Left lung (tissue), 10 donors: Measurements from ENCODE around the gene MIB1. TPM values are rescaled to one million over a fixed set of nuclear protein-coding genes. Genes with fewer than 3 reads are reported as not detected.
A peak's percentile ranks its signal among the peaks of the same experiment; 100 is the strongest.

Source experiments
- ATAC-seq: fragments of 200-7000 bp; cut with Tn5 transposase; one replicate; pipeline ENCODE4 v1.9.1; 2020; ENCODE audit warnings: moderate library complexity
- DNase-seq, 4 donors: peaks; one replicate each; pipeline ENCODE4 v3.0.0-alpha.2; 2013 to 2020
- H3K27ac ChIP-seq, 2 donors: fragments of 200-600 bp; sonication (generic) in 1 of 2; one replicate each; pipeline versions ENCODE4 v1.5.0 to v1.8.0; 2020 to 2021
- H3K27me3 ChIP-seq, 2 donors: fragments of 200-600 bp; sonication (generic) in 1 of 2; one replicate each; pipeline versions ENCODE4 v1.5.0 to v1.8.0; 2020 to 2021
- H3K36me3 ChIP-seq, 2 donors: fragments of 200-600 bp; sonication (generic) in 1 of 2; one replicate each; pipeline versions ENCODE4 v1.5.0 to v1.8.0; 2020 to 2021
- H3K4me1 ChIP-seq, 2 donors: fragments of 200-600 bp; one replicate each; pipeline ENCODE4 v1.8.0; 2021
- H3K4me3 ChIP-seq, 2 donors: fragments of 200-600 bp; sonication (generic) in 1 of 2; one replicate each; pipeline versions ENCODE4 v1.5.0 to v1.8.0; 2020 to 2021; ENCODE audit warnings: mild to moderate bottlenecking in 1 of 2
- H3K9me3 ChIP-seq, 2 donors: fragments of 200-600 bp; sonication (generic) in 1 of 2; one replicate each; pipeline versions ENCODE4 v1.5.0 to v1.8.0; 2020 to 2021
- CTCF ChIP-seq, 2 donors: fragments of 200-600 bp; sonication (generic) in 1 of 2; IDR thresholded peaks; one replicate each; pipeline versions ENCODE4 v1.5.0 to v1.8.0; 2021; ENCODE audit warnings: antibody characterized with exemption in 2 of 2
- intact Hi-C, 2 donors: fragments of 100-400 bp; cut with DNase I; formaldehyde crosslinking; loops; one replicate each; pipeline versions ENCODE4 v1.11.2 to v1.14.2; 2022
- polyA plus RNA-seq, 6 donors: library from polyadenylated mRNA; unstranded; fragments of 120-200 nt; gene quantifications; one replicate each; pipeline ENCODE4 v1.2.1, GENCODE V29; 2013; ENCODE audit not compliant: insufficient read length in 6 of 6
- total RNA-seq, 2 donors: library from RNA; stranded (reverse); fragmentation: NEBNext Ultra II Directional; extraction: Animal tissue kit (Norgen Biotek cat#: 25700); gene quantifications; one replicate each; pipeline ENCODE4 v1.2.1, GENCODE V29; 2021
- donor health status: DM: no; HTN: yes; CAD: no.
- donor health status: DM: no; HTN: no; CAD: no.

The MIB1 gene
- total and polyA plus RNA-seq, 8 donors: 26.3 to 64.3 (median 58.3) TPM

DNA sequence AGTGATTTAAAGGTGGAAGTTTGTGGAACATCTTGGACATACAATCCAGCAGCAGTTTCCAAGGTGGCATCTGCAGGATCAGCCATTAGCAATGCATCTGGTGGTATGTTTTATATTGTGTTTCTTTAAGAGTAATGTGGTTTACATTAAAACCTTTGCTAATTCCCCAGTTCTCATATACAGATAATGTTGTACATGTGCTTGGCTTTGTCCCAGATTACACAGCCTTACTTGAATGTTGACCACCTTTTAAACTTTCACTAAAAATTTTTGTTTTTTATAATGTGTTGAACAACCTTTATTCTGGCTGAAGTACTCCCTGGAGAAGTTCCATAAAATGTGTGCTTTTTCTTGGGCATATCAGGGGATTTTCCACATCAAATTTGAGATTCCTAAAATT lies 57.5 kb downstream of the MIB1 start:
- TF ChIP-seq CTCF (IDR thresholded peaks at IDR 0.05): no peak
- Histone ChIP-seq H3K9me3 (no peaks in the 10 kb centered on the region), H3K27me3 (no peaks in the 10 kb centered on the region), H3K4me3 (no peak overlapping the region), H3K4me1 (peaks cover 0 to 4% of the 10 kb centered on the region in 2 donors), H3K36me3 (no peaks in the 10 kb centered on the region), H3K27ac (no peak overlapping the region)
- intact Hi-C loops: no loop called here
- DNase-seq (no peak), ATAC-seq (no peak)

GRCh38 chr18:21799721-21800120 lies 59.1 kb downstream of the MIB1 start:
- no peaks in the 10 kb centered on the region for H3K27me3 ChIP-seq
- no peak for TF ChIP-seq CTCF (IDR thresholded peaks at IDR 0.05)
- no peak overlapping the region for H3K4me3 ChIP-seq
- peaks cover 0 to 6% of the 10 kb centered on the region in 2 donors for H3K36me3 ChIP-seq
- intact Hi-C loops: no loop called here
- DNase-seq: no peak
- peaks cover 0 to 10% of the 10 kb centered on the region in 2 donors for H3K4me1 ChIP-seq
- no peak overlapping the region for H3K27ac ChIP-seq
- no peak for ATAC-seq
- no peaks in the 10 kb centered on the region for H3K9me3 ChIP-seq

- TF ChIP-seq CTCF (IDR thresholded peaks at IDR 0.05): no peak
- peak overlapping the region in 1 of 2 donors; percentile 57 for H3K27ac ChIP-seq
- intact Hi-C loops: no loop called here
These were observed 62.9 kb downstream of the MIB1 start for GRCh38 chr18:21803495-21803894.

GRCh38 chr18:21805771-21806366 lies 65.3 kb downstream of the MIB1 start:
- DNase-seq: peak in 1 of 4 donors; percentile 3

More at GRCh38 chr18:21803495-21803894, 62.9 kb downstream of the MIB1 start:
- Histone ChIP-seq H3K36me3 (peaks cover 0 to 20% of the 10 kb centered on the region in 2 donors), H3K4me3 (no peak overlapping the region), H3K4me1 (peaks cover 0 to 6% of the 10 kb centered on the region in 2 donors), H3K27me3 (no peaks in the 10 kb centered on the region), H3K9me3 (no peaks in the 10 kb centered on the region)
- no peak for DNase-seq
- ATAC-seq: no peak

DNA sequence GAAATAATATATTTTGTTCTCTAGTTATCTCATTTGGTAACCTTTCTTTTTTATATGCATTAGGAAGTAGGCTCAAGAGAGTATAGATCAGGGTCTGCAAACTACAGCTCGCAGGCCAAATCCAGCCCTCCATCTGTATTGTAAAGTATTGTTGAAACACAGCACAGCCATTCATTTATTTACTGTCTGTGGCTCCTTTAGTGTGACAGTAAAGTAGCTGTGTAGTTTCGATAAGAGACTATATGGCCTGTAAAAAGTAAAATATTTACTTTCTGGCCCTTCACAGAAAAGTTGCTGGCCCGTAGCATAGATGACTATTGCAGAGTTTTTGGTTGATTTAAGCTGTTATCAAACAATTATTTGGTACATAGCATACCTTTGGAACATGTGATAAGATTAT lies 67.6 kb downstream of the MIB1 start:
- no peak for ATAC-seq

More at GRCh38 chr18:21805771-21806366, 65.3 kb downstream of the MIB1 start:
- no peak for TF ChIP-seq CTCF (IDR thresholded peaks at IDR 0.05)
- intact Hi-C loops: no loop called here
- H3K36me3 ChIP-seq: peaks cover 0 to 30% of the 10 kb centered on the region in 2 donors
- H3K27me3 ChIP-seq: no peaks in the 10 kb centered on the region
- peaks cover 0 to 6% of the 10 kb centered on the region in 2 donors for H3K4me1 ChIP-seq
- H3K4me3 ChIP-seq: no peak overlapping the region
- H3K27ac ChIP-seq: no peak overlapping the region
- peaks cover 0 to 6% of the 10 kb centered on the region in 2 donors for H3K9me3 ChIP-seq
- ATAC-seq: peak; percentile 67

More for the DNA sequence above, 67.6 kb downstream of the MIB1 start:
- Histone ChIP-seq H3K27me3 (no peaks in the 10 kb centered on the region), H3K4me1 (peaks cover 0 to 6% of the 10 kb centered on the region in 2 donors), H3K4me3 (no peak overlapping the region), H3K27ac (no peak overlapping the region), H3K9me3 (peaks cover 0 to 6% of the 10 kb centered on the region in 2 donors), H3K36me3 (peaks cover 0 to 30% of the 10 kb centered on the region in 2 donors)
- no peak for TF ChIP-seq CTCF (IDR thresholded peaks at IDR 0.05)
- intact Hi-C loops: no loop called here
- no peak for DNase-seq
